Caco-2 (cell line): ENCODE measurements around the gene FBXW8. TPM values are rescaled to one million over a fixed set of nuclear protein-coding genes. Genes with fewer than 3 reads are reported as not detected.

Experiments used
- BruUV-seq: library from RNA; stranded (reverse); fragments of 400-500 nt; replicated peaks from 2 replicates; lab custom pipeline; 2021; lab: Mats Ljungman, UMichigan
- CTCF ChIA-PET: fragments of 300-600 bp; sonication (Branson Sonifier 250); formaldehyde crosslinking; loops from one replicate; lab custom pipeline; 2022; ENCODE audit warnings: antibody characterized with exemption; lab: Charles Lee
- POLR2A ChIA-PET: fragments of 300-600 bp; sonication (Branson Sonifier 250); formaldehyde crosslinking; loops from one replicate; lab custom pipeline; 2022; ENCODE audit warnings: antibody characterized with exemption; lab: Charles Lee
- DNase-seq, 2 experiments: peaks; one replicate each; pipeline versions ENCODE4 v3.0.0 to v3.0.0-alpha.2; 2020 to 2022
- H3K27me3 ChIP-seq: replicated peaks from 2 replicates; pipeline ENCODE4 v1.6.0; 2011; ENCODE audit warnings: low read length; ENCODE audit not compliant: control insufficient read depth, insufficient read depth
- H3K36me3 ChIP-seq: 2 replicates; pipeline ENCODE4 v1.5.1; 2011; ENCODE audit warnings: low read length; ENCODE audit not compliant: control insufficient read depth, insufficient read depth
- H3K4me1 ChIP-seq: fragments of 250-450 bp; sonication (Bioruptor Pico); 2 replicates; pipeline ENCODE4 v1.5.1; 2020; ENCODE audit warnings: mild to moderate bottlenecking
- H3K4me3 ChIP-seq: 2 replicates; pipeline ENCODE4 v1.5.1; 2011; ENCODE audit warnings: low read depth, mild to moderate bottlenecking, control low read depth, low read length
- H3K9me3 ChIP-seq: fragments of 250-450 bp; sonication (Bioruptor Pico); 2 replicates; pipeline ENCODE4 v1.5.1; 2020; ENCODE audit warnings: mild to moderate bottlenecking, moderate library complexity
- H3K27ac Mint-ChIP-seq: one replicate; pipeline ENCODE4 v1.8.0; 2022; ENCODE audit warnings: mixed read lengths; ENCODE audit not compliant: unreplicated experiment
- H3K27me3 Mint-ChIP-seq: one replicate; pipeline ENCODE4 v1.8.0; 2022; ENCODE audit warnings: mixed read lengths; ENCODE audit not compliant: insufficient read depth, unreplicated experiment
- H3K36me3 Mint-ChIP-seq: one replicate; pipeline ENCODE4 v1.8.0; 2022; ENCODE audit warnings: mild to moderate bottlenecking, mixed read lengths; ENCODE audit not compliant: insufficient read depth, unreplicated experiment
- H3K4me1 Mint-ChIP-seq: one replicate; pipeline ENCODE4 v1.8.0; 2022; ENCODE audit warnings: low read depth, mixed read lengths; ENCODE audit not compliant: unreplicated experiment
- H3K4me3 Mint-ChIP-seq: one replicate; pipeline ENCODE4 v1.8.0; 2022; ENCODE audit warnings: mild to moderate bottlenecking, moderate library complexity, mixed read lengths; ENCODE audit not compliant: unreplicated experiment
- H3K9me3 Mint-ChIP-seq: one replicate; pipeline ENCODE4 v1.8.0; 2022; ENCODE audit warnings: mixed read lengths; ENCODE audit not compliant: unreplicated experiment
- CTCF ChIP-seq, 2 experiments: fragments of 200-600 bp in 1 of 2; IDR thresholded peaks; 1 replicate in 1 of 2; 2 replicates in 1 of 2; pipeline versions ENCODE4 v1.5.1 to v1.8.0; 2011 to 2022; ENCODE audit warnings: antibody characterized with exemption in 1 of 2, control low read depth in 1 of 2, inconsistent platforms in 1 of 2, low read depth in 1 of 2, low read length in 1 of 2, mild to moderate bottlenecking in 1 of 2, moderate library complexity in 1 of 2; ENCODE audit not compliant: insufficient read depth in 1 of 2, severe bottlenecking in 1 of 2, unreplicated experiment in 1 of 2
- intact Hi-C: fragments of 100-400 bp; cut with micrococcal nuclease; formaldehyde crosslinking; loops from one replicate; pipeline ENCODE4 v1.10.0; 2022; ENCODE audit not compliant: unreplicated experiment
- total RNA-seq: library from RNA; stranded (reverse); gene quantifications from 2 replicates; pipeline ENCODE4 v1.2.3, GENCODE V29; 2022

FBXW8 gene
- total RNA-seq, 1 experiment from 2014 or later: 12.2 TPM

- intact Hi-C loops: loop anchor here (1.0 to 10.0 kb wide), 3 partner anchors 94 to 320 kb away; no protein-coding TSS in a partner anchor
- DNase-seq: no peak
- Mint-ChIP-seq H3K27me3 (no peaks in the 10 kb centered on the region), H3K4me1 (no peaks in the 10 kb centered on the region), H3K27ac (peak overlapping the region; percentile 66), H3K4me3 (no peak overlapping the region), H3K9me3 (no peaks in the 10 kb centered on the region), H3K36me3 (peaks cover 9% of the 10 kb centered on the region)
- Histone ChIP-seq H3K9me3 (no peaks in the 10 kb centered on the region), H3K36me3 (peaks cover 4% of the 10 kb centered on the region; the same call in 1 of the 2 replicates), H3K4me1 (peaks cover 6% of the 10 kb centered on the region; the same call in 1 of the 2 replicates), H3K27me3 (no peaks in the 10 kb centered on the region), H3K4me3 (no peak overlapping the region)
- POLR2A ChIA-PET: no interaction called here
- no peak for TF ChIP-seq CTCF (IDR thresholded peaks at IDR 0.05; ENCODE audit: insufficient read depth in 1 of 2, low read depth in 1 of 2, low read length in 1 of 2, severe bottlenecking in 1 of 2, unreplicated experiment in 1 of 2)
- BruUV-seq: no TSS peak
- CTCF ChIA-PET: no interaction called here
Measured at GRCh38 chr12:117024961-117025480, 114.3 kb downstream of the FBXW8 start.

DNA sequence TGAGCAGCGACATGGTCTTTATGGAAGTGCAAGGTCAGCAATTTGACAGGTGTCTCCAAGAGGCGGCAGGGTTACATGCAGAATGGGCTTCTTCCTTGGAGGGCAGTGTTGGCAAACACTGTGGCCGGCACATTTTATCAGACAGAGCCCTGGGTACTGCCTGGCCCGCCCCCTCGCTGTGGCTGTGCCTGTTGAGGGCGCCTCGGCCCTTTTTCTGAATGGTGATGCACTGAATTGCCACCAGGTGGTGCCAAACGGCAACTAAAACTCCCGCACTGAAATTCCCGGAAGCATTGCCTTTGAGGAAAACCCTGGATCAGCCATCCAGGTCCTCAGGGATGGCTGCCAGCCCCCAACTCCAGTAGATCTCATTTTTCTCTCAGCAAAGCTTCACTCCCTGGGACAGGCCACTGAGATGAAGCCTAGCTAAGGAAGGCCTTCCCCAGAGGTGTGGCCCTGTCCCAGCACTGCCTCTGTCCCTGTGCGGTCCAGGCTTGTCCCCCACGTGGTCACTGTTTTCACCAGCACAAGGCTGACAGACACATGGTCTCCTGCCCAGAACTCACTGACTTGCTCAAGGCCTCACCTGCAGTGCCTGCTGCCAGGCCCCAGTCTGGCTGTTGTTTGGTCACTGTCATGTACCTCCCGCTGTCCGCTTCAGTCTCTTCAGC, 114.9 kb downstream of the FBXW8 start:
- Mint-ChIP-seq H3K9me3 (no peaks in the 10 kb centered on the region), H3K36me3 (peaks cover 9% of the 10 kb centered on the region), H3K27ac (peak overlapping the region; percentile 66), H3K4me1 (no peaks in the 10 kb centered on the region), H3K27me3 (no peaks in the 10 kb centered on the region), H3K4me3 (no peak overlapping the region)
- no TSS peak for BruUV-seq
- H3K36me3 ChIP-seq: peaks cover 4% of the 10 kb centered on the region; the same call in 1 of the 2 replicates
- ChIA-PET POLR2A (no interaction called here), CTCF (interaction anchor here (1.8 kb wide), 1 partner anchor 111 kb away, joined by 9 read pairs; no protein-coding TSS in a partner anchor)
- H3K4me1 ChIP-seq: peaks cover 6% of the 10 kb centered on the region; the same call in 1 of the 2 replicates
- H3K4me3 ChIP-seq: no peak overlapping the region
- intact Hi-C loops: loop anchor here (1.0 to 10.0 kb wide), 3 partner anchors 94 to 321 kb away; no protein-coding TSS in a partner anchor
- no peaks in the 10 kb centered on the region for H3K27me3 ChIP-seq
- peak; percentile 80 to 87 for TF ChIP-seq CTCF (IDR thresholded peaks at IDR 0.05; ENCODE audit: insufficient read depth in 1 of 2, low read depth in 1 of 2, low read length in 1 of 2, severe bottlenecking in 1 of 2, unreplicated experiment in 1 of 2)
- no peaks in the 10 kb centered on the region for H3K9me3 ChIP-seq
- peak; percentile 70 to 80 for DNase-seq

DNA sequence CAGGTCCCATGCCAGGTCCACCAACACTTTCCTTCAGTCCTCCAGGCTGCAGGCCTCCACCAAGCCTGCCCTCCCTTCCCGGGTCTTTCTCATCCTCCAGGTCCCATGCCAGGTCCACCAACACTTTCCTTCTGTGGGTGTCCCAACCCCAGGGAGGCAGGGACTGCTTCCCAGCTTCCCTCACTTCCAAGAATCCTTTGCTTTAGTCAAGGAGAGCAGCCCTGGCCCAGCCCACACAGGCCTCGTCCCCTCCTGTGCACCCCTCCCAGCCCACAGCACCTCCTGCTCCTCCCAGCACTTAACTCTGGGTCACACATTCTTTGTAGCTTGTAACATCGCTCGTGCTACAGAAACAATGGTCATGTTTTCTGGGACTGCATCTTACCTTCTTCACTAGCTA, 115.6 kb downstream of the FBXW8 start:
- ChIA-PET CTCF (interaction anchor here (1.8 kb wide), 1 partner anchor 110 kb away, joined by 9 read pairs; no protein-coding TSS in a partner anchor), POLR2A (no interaction called here)
- Mint-ChIP-seq H3K9me3 (no peaks in the 10 kb centered on the region), H3K4me3 (no peak overlapping the region), H3K4me1 (no peaks in the 10 kb centered on the region), H3K36me3 (peaks cover 9% of the 10 kb centered on the region), H3K27ac (peak overlapping the region; percentile 66), H3K27me3 (no peaks in the 10 kb centered on the region)
- Histone ChIP-seq H3K4me3 (no peak overlapping the region), H3K4me1 (peaks cover 6% of the 10 kb centered on the region; the same call in 1 of the 2 replicates), H3K9me3 (no peaks in the 10 kb centered on the region), H3K27me3 (no peaks in the 10 kb centered on the region), H3K36me3 (peaks cover 4% of the 10 kb centered on the region; the same call in 1 of the 2 replicates)
- intact Hi-C loops: loop anchor here (10.0 kb wide), 1 partner anchor 322 kb away; no protein-coding TSS in a partner anchor
- BruUV-seq: no TSS peak
- no peak for DNase-seq
- no peak for TF ChIP-seq CTCF (IDR thresholded peaks at IDR 0.05; ENCODE audit: insufficient read depth in 1 of 2, low read depth in 1 of 2, low read length in 1 of 2, severe bottlenecking in 1 of 2, unreplicated experiment in 1 of 2)
